Measurements from ENCODE around the gene SPSB4. TPM values are rescaled to one million over a fixed set of nuclear protein-coding genes. Genes with fewer than 3 reads are reported as not detected.

Gene SPSB4
- total and polyA plus RNA-seq, 9 donors = 0.07 to 0.57 (median 0.12) TPM; not detected in 5

- Histone ChIP-seq H3K4me1 (ENCODE audit: insufficient read depth) (no peaks in the 10 kb centered on the region), H3K9me3 (no peaks in the 10 kb centered on the region), H3K36me3 (no peaks in the 10 kb centered on the region), H3K27ac (no peak overlapping the region), H3K27me3 (no peaks in the 10 kb centered on the region), H3K4me3 (no peak overlapping the region)
- intact Hi-C loops (cut with DNase I) = no loop called here
- DNase-seq = no peak
- TF ChIP-seq, protein P1, sequence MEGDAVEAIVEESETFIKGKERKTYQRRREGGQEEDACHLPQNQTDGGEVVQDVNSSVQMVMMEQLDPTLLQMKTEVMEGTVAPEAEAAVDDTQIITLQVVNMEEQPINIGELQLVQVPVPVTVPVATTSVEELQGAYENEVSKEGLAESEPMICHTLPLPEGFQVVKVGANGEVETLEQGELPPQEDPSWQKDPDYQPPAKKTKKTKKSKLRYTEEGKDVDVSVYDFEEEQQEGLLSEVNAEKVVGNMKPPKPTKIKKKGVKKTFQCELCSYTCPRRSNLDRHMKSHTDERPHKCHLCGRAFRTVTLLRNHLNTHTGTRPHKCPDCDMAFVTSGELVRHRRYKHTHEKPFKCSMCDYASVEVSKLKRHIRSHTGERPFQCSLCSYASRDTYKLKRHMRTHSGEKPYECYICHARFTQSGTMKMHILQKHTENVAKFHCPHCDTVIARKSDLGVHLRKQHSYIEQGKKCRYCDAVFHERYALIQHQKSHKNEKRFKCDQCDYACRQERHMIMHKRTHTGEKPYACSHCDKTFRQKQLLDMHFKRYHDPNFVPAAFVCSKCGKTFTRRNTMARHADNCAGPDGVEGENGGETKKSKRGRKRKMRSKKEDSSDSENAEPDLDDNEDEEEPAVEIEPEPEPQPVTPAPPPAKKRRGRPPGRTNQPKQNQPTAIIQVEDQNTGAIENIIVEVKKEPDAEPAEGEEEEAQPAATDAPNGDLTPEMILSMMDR (IDR thresholded peaks at IDR 0.05) = no peak
- no peak for TF ChIP-seq POLR2A (IDR thresholded peaks at IDR 0.05)
- no peak for TF ChIP-seq EP300 (IDR thresholded peaks at IDR 0.05)
- 73 to 77% (median 77%) methylated on average over 6 of the region's 6 CpGs for WGBS, 3 donors
Observed at GRCh38 chr3:141087778-141088130, 36.6 kb downstream of the SPSB4 start.

DNA sequence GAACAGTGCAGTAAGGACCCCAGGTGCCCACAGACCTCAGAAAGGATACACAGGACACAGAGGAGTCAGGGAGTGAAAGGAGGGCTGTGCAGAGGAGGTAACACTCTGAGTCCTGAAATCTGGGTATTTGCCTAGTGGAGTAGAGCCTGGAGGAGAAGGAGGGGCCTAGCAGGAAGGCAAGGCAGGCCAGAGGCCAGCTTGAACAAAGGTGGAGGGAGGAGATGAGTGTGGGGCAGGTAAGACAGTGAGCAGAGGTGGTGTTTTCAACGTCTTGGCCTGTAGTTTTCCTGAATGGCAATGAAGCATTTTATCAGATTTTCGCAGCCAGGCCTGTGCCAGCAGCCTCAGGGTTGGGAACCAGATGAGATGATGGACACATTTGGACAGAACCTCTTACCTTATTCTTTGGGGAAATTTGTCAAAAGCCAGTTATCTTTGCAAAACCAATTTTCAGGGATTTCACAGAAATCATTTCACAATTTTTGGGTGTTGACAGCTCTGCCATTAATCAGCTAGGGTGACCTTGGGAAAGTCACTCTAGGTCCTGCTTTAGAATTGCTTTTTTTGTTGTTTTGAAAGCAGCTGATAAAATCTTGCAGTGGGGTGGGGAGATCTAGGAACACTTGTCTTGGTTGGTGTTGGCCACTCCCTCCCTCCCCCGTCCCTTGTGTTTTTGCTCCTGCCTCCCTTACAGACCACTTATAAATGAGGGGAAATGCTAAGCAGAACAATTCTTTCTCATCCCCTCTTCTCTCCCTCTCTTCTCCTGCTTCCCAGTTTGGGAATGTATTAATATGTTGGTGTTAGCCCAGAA is 38.4 kb downstream of the SPSB4 start:
- Histone ChIP-seq H3K27me3 (no peaks in the 10 kb centered on the region), H3K4me3 (no peak overlapping the region), H3K36me3 (no peaks in the 10 kb centered on the region), H3K27ac (no peak overlapping the region), H3K9me3 (no peaks in the 10 kb centered on the region), H3K4me1 (ENCODE audit: insufficient read depth) (peaks cover 2% of the 10 kb centered on the region)
- TF ChIP-seq EP300 (IDR thresholded peaks at IDR 0.05) (no peak), POLR2A (IDR thresholded peaks at IDR 0.05) (no peak)
- TF ChIP-seq, protein P1 (IDR thresholded peaks at IDR 0.05) = no peak
- no peak for DNase-seq
- 80 to 86% (median 82%) methylated on average over 3 of the region's 3 CpGs for WGBS, 3 donors
- intact Hi-C loops (cut with DNase I) = loop anchor here in 1 of 4 donors (5.0 kb wide), 1 partner anchor 1412 kb away; the partner anchor contains the start of gene NMNAT3

DNA sequence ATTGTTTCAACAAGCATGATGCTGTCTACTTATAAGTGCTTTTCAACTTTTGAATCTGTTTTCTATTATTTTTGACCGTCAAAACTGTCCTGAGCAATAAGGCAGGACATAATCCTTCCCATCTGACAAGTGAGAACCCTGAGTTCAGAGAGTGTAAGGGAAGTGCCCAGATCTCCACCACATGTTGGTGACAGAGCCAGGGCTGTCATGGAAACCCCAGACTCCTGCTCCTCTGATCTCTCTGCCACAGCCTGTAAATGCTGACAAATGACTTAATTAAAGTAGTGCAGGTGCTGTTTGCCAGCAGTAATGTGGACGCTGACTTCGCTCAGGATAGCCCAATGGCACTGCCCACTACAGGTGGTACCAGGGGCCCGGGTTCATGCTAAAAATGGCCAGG is 40.3 kb downstream of the SPSB4 start:
- Histone ChIP-seq H3K4me3 (no peak overlapping the region), H3K9me3 (no peaks in the 10 kb centered on the region), H3K4me1 (ENCODE audit: insufficient read depth) (peaks cover 2% of the 10 kb centered on the region), H3K27me3 (no peaks in the 10 kb centered on the region), H3K36me3 (no peaks in the 10 kb centered on the region), H3K27ac (no peak overlapping the region)
- TF ChIP-seq, protein P1 (IDR thresholded peaks at IDR 0.05) = no peak
- TF ChIP-seq POLR2A (IDR thresholded peaks at IDR 0.05) (no peak), EP300 (IDR thresholded peaks at IDR 0.05) (no peak)
- intact Hi-C loops (cut with DNase I) = loop anchor here in 1 of 4 donors (5.0 kb wide), 1 partner anchor 1414 kb away; the partner anchor contains the start of gene NMNAT3
- 90 to 91% (median 90%) methylated on average over 4 of the region's 4 CpGs for WGBS, 3 donors
- DNase-seq = no peak

DNA sequence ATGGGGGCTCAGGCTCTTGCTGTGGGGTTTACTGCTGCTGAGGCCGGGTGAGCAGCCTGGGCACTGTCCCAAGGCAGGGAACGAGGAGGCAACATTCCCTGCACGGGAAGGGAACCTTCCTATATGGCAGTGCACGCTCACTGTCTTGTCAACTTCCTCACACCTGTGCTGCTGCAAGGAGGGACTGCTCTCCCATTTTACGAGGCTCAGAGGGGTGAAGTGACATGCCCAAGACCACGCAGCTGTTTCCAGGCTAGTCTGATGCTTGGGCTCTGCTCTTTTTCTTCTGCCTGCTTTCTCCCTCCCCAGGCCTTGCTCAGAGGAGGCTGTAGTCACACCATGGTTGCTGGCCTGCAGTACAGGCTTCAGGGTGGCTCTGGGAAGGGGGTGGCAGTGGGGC is 41.5 kb downstream of the SPSB4 start:
- no peaks in the 10 kb centered on the region for H3K27me3 ChIP-seq
- H3K9me3 ChIP-seq = no peaks in the 10 kb centered on the region
- no peak overlapping the region for H3K27ac ChIP-seq
- no peak for DNase-seq
- H3K36me3 ChIP-seq = no peaks in the 10 kb centered on the region
- H3K4me3 ChIP-seq = no peak overlapping the region
- intact Hi-C loops (cut with DNase I) = loop anchor here in 1 of 4 donors (5.0 kb wide), 1 partner anchor 1415 kb away; the partner anchor contains the start of gene NMNAT3
- H3K4me1 ChIP-seq (ENCODE audit: insufficient read depth) = peaks cover 2% of the 10 kb centered on the region
- WGBS, 3 donors = 83 to 87% (median 84%) methylated on average over 4 to 6 of the region's 6 CpGs
- TF ChIP-seq, protein P1 (IDR thresholded peaks at IDR 0.05) = no peak
- TF ChIP-seq EP300 (IDR thresholded peaks at IDR 0.05) = no peak
- no peak for TF ChIP-seq POLR2A (IDR thresholded peaks at IDR 0.05)

All from ovary (tissue), 9 donors.